Spleen (tissue), 7 donors: ENCODE results near the gene COL19A1.

Experiments used
- CTCF ChIP-seq, 11 experiments: fragments of 200-600 bp in 7 of 11; fragments of 450-650 bp in 4 of 11; sonication (generic) in 4 of 11; IDR thresholded peaks in 8 of 11; conservative IDR thresholded peaks in 3 of 11; 1 replicate in 7 of 11; 2 replicates in 4 of 11; pipeline versions ENCODE4 v1.4.0 to v1.8.0; 2016 to 2021; ENCODE audit warnings: antibody characterized with exemption in 11 of 11, inconsistent platforms in 4 of 11, mild to moderate bottlenecking in 1 of 11
- POLR2A ChIP-seq, 3 donors: fragments of 450-650 bp; IDR thresholded peaks; one replicate each; pipeline ENCODE4 v1.5.1; 2017; ENCODE audit warnings: antibody characterized with exemption in 3 of 3, mild to moderate bottlenecking in 1 of 3
- donor health status: DM: no; HTN: no; CAD: no; lungs with moderate emphysema.
- donor health status: DM: no; HTN: no; CAD: no.
- donor health status: DM: no; HTN: no; CAD: no.

GRCh38 chr6:70162972-70163371 lies 296.6 kb downstream of the COL19A1 start:
- TF ChIP-seq CTCF (IDR thresholded peaks at IDR 0.05 in 8 of 11, conservative IDR thresholded peaks at IDR 0.05 in 3 of 11) (no peak), POLR2A (IDR thresholded peaks at IDR 0.05) (no peak)
